GM13976 (cell line): Measurements from ENCODE around the gene SCLY.

Source experiments
- DNase-seq: peaks from one replicate; pipeline ENCODE4 v3.0.0; 2012; ENCODE audit warnings: low spot score
- CTCF ChIP-seq: IDR thresholded peaks from 2 replicates; pipeline ENCODE4 v1.5.1; 2012; ENCODE audit warnings: borderline replicate concordance, mild to moderate bottlenecking; ENCODE audit not compliant: insufficient read depth; ENCODE audit errors: extremely low read depth, missing control alignments, control extremely low read depth
- in situ Hi-C: fragments of 300-500 bp; cut with MboI; formaldehyde crosslinking; loops from one replicate; pipeline ENCODE4 v1.12.0; 2022; ENCODE audit warnings: low sequenced_read_pairs, mixed read lengths, inconsistent platforms; ENCODE audit not compliant: unreplicated experiment

Gene SCLY

GRCh38 chr2:238104226-238104690 is 43.5 kb downstream of the SCLY start:
- in situ Hi-C loops, result no loop called here
- no peak for TF ChIP-seq CTCF
- DNase-seq, result no peak

- DNase-seq, result no peak
- in situ Hi-C loops, result no loop called here
Measured at GRCh38 chr2:238104691-238105371, 44.0 kb downstream of the SCLY start.

GRCh38 chr2:238105506-238106338 is 44.9 kb downstream of the SCLY start:
- no peak for DNase-seq
- in situ Hi-C loops, result no loop called here
- TF ChIP-seq CTCF, result no peak

More at GRCh38 chr2:238104691-238105371, 44.0 kb downstream of the SCLY start:
- no peak for TF ChIP-seq CTCF

- in situ Hi-C loops, result no loop called here
- no peak for TF ChIP-seq CTCF
- DNase-seq, result no peak
Measured at GRCh38 chr2:238106339-238106697, 45.5 kb downstream of the SCLY start.

- no peak for DNase-seq
- in situ Hi-C loops, result no loop called here
- TF ChIP-seq CTCF, result no peak
Measured at GRCh38 chr2:238106698-238107524, 46.1 kb downstream of the SCLY start.
